ENCODE measurements around the gene EEPD1. TPM values are rescaled to one million over a fixed set of nuclear protein-coding genes. Genes with fewer than 3 reads are reported as not detected.

Gene EEPD1
- total and polyA plus RNA-seq, 12 donors, result 6.0 to 29.0 (median 9.4) TPM

DNA sequence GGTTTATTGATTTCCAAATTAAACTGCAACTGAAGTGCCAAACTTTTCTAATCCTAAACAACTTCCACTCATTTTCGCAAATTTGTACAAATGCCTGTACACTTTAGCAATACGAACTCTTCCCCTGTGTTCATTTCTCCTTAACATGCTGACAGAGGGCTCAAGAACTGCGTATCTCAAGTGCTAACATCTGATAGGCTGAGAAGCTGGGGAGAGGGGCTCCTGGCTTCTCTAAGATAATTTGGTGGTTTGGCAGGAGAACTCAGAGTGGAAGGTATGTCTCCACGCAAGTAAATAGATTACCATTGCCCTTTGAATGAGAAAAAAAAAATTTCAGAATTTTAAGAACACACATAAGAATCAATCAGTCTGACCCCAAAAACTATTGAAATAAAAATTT is 183.3 kb downstream of the EEPD1 start:
- DNase-seq, result no peak
- no peaks in the 10 kb centered on the region for H3K36me3 ChIP-seq (replicated peaks in 1 of 2)
- WGBS, 4 donors, result 92 to 97% (median 95%) methylated on average over 4 of the region's 4 CpGs
- TF ChIP-seq, protein P1, sequence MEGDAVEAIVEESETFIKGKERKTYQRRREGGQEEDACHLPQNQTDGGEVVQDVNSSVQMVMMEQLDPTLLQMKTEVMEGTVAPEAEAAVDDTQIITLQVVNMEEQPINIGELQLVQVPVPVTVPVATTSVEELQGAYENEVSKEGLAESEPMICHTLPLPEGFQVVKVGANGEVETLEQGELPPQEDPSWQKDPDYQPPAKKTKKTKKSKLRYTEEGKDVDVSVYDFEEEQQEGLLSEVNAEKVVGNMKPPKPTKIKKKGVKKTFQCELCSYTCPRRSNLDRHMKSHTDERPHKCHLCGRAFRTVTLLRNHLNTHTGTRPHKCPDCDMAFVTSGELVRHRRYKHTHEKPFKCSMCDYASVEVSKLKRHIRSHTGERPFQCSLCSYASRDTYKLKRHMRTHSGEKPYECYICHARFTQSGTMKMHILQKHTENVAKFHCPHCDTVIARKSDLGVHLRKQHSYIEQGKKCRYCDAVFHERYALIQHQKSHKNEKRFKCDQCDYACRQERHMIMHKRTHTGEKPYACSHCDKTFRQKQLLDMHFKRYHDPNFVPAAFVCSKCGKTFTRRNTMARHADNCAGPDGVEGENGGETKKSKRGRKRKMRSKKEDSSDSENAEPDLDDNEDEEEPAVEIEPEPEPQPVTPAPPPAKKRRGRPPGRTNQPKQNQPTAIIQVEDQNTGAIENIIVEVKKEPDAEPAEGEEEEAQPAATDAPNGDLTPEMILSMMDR (IDR thresholded peaks at IDR 0.05), result no peak
- no peak for TF ChIP-seq POLR2A (IDR thresholded peaks at IDR 0.05)
- no peak overlapping the region for H3K27ac ChIP-seq
- intact Hi-C loops (cut with DNase I), result no loop called here
- no peaks in the 10 kb centered on the region for H3K4me1 ChIP-seq (replicated peaks in 1 of 2)
- H3K4me3 ChIP-seq, result no peak overlapping the region
- no peaks in the 10 kb centered on the region for H3K27me3 ChIP-seq
- no peaks in the 10 kb centered on the region for H3K9me3 ChIP-seq (replicated peaks in 1 of 3)

DNA sequence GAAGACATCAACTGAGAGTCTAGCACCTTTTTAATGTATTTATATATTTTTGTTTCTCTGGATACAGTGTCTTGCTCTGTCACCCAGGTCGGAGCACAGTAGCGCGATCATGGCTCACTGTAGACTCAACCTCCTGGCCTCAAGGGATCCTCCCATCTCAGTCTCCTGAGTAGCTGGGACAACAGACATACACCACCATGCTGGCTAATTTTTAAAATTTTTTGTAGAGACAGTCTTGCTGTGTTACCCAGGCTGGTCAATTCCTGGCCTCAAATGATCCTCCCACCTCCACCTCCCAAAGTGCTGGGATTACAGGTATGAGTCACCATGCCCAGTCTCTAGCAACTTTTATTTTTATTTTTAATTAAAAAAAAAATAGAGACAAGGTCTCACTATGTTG is 185.2 kb downstream of the EEPD1 start:
- intact Hi-C loops (cut with DNase I), result no loop called here
- no peaks in the 10 kb centered on the region for H3K27me3 ChIP-seq
- TF ChIP-seq, protein P1 (IDR thresholded peaks at IDR 0.05), result no peak
- H3K36me3 ChIP-seq (replicated peaks in 1 of 2), result no peaks in the 10 kb centered on the region
- WGBS, 4 donors, result 95 to 100% (median 97%) methylated on average over 3 of the region's 3 CpGs
- H3K4me1 ChIP-seq (replicated peaks in 1 of 2), result no peaks in the 10 kb centered on the region
- H3K27ac ChIP-seq, result no peak overlapping the region
- H3K9me3 ChIP-seq (replicated peaks in 1 of 3), result no peaks in the 10 kb centered on the region
- no peak overlapping the region for H3K4me3 ChIP-seq
- no peak for DNase-seq

DNA sequence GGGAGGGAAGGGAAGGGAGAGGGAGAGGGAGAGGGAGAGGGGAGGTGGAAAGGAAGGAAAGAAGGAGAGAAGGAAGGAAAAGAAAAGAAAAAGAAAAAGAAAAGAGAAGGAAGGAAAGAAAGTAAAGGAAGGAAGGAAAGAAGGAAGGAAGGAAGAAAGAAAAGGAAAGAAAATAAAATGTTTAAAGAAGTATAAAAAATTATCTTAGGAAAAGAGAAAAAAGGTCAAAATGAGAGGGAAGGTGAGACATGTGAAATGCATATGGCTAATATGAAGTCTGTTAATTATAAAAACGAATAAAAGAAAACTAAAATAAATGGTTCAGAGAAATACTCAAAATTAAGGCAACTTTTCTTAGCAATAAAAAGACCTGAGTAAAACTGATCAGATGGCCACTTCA is 190.5 kb downstream of the EEPD1 start:
- Histone ChIP-seq H3K9me3 (replicated peaks in 1 of 3) (no peaks in the 10 kb centered on the region), H3K4me3 (no peak overlapping the region), H3K27ac (no peak overlapping the region), H3K27me3 (no peaks in the 10 kb centered on the region), H3K4me1 (replicated peaks in 1 of 2) (peaks cover 8 to 14% of the 10 kb centered on the region in 2 donors), H3K36me3 (replicated peaks in 1 of 2) (no peaks in the 10 kb centered on the region)
- DNase-seq, result no peak
- WGBS, 4 donors, result 80 to 100% (median 85%) methylated on average over 1 of the region's 1 CpG
- TF ChIP-seq, protein P1 (IDR thresholded peaks at IDR 0.05), result no peak
- no peak for TF ChIP-seq POLR2A (IDR thresholded peaks at IDR 0.05)
- intact Hi-C loops (cut with DNase I), result no loop called here

DNA sequence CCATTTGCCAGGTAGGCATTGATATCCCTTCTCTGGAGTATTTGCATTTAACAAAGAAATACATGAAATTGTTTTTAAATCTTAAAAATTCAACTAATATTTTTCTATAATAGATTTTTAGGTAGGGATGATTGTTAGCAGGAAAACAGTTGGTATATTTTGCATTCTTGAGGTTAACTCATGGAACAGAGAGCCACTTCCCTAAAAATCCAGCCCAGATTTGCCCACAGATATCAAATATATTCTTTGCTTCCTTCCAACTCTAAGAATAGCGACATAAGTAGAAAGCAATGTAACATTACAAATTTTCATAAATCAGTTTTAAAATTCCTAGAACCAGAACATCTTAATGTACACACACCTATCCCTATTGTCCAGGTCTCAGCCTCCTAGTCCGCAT is 191.6 kb downstream of the EEPD1 start:
- H3K4me1 ChIP-seq (replicated peaks in 1 of 2), result peaks cover 12 to 25% of the 10 kb centered on the region in 2 donors
- no peaks in the 10 kb centered on the region for H3K27me3 ChIP-seq
- no peak overlapping the region for H3K4me3 ChIP-seq
- intact Hi-C loops (cut with DNase I), result no loop called here
- H3K36me3 ChIP-seq (replicated peaks in 1 of 2), result no peaks in the 10 kb centered on the region
- H3K27ac ChIP-seq, result no peak overlapping the region
- WGBS, 4 donors, result 81 to 87% (median 84%) methylated on average over 2 of the region's 2 CpGs
- H3K9me3 ChIP-seq (replicated peaks in 1 of 3), result no peaks in the 10 kb centered on the region
- TF ChIP-seq POLR2A (IDR thresholded peaks at IDR 0.05), result no peak
- TF ChIP-seq, protein P1 (IDR thresholded peaks at IDR 0.05), result no peak
- no peak for DNase-seq
